ENCODE measurements around the gene TXK.
A peak's percentile ranks its signal among the peaks of the same experiment; 100 is the strongest.

The TXK gene

GRCh38 chr4:48017108-48017571, 116.9 kb downstream of the TXK start:
- peak overlapping the region; percentile 78 to 91 for H3K4me3 ChIP-seq (ENCODE audit: low read length in 2 of 2)
- H3K27me3 ChIP-seq (ENCODE audit: control insufficient read depth in 2 of 2, insufficient read depth in 2 of 2, low read length in 2 of 2) = peaks cover 0 to 3% of the 10 kb centered on the region in 2 donors
- no peaks in the 10 kb centered on the region for H3K36me3 ChIP-seq (ENCODE audit: control insufficient read depth in 2 of 2, insufficient read depth in 2 of 2, low read length in 2 of 2)
- no peaks in the 10 kb centered on the region for H3K9me3 ChIP-seq (ENCODE audit: control insufficient read depth in 2 of 2, low read length in 2 of 2)
- peak overlapping the region; percentile 82 to 88 for H3K27ac ChIP-seq (ENCODE audit: low read depth in 2 of 2, low read length in 2 of 2)
- peaks cover 20 to 33% of the 10 kb centered on the region in 2 donors for H3K4me1 ChIP-seq (ENCODE audit: control insufficient read depth in 2 of 2, insufficient read depth in 2 of 2, low read length in 2 of 2)
- peak overlapping the region; percentile 80 to 86 for H3K9ac ChIP-seq (ENCODE audit: low read depth in 1 of 2, low read length in 2 of 2)
